ENCODE data around the gene DIPK1C. TPM values are rescaled to one million over a fixed set of nuclear protein-coding genes. Genes with fewer than 3 reads are reported as not detected.

The DIPK1C gene
- total and polyA plus RNA-seq, 2 of the 4 experiments (the other 2 are of a cell fraction) = not detected

- Histone ChIP-seq H3K36me3 (ENCODE audit: control insufficient read depth, insufficient read depth, low read length) (no peaks in the 10 kb centered on the region), H4K91ac (ENCODE audit: insufficient read depth, low read depth, low read length) (no peak overlapping the region), H3K9me3 (ENCODE audit: control insufficient read depth, insufficient read depth, low read length) (no peaks in the 10 kb centered on the region), H3K4ac (ENCODE audit: low read depth, low read length) (no peak overlapping the region), H3K4me2 (ENCODE audit: low read depth, low read length) (no peak overlapping the region), H4K8ac (ENCODE audit: low read depth in 2 of 2, low read length in 2 of 2) (no peak overlapping the region), H3K56ac (ENCODE audit: extremely low read depth, insufficient read depth, low read length) (no peak overlapping the region), H3K23ac (ENCODE audit: low read depth, low read length) (no peak overlapping the region), H3K18ac (ENCODE audit: low read depth, low read length) (no peak overlapping the region), H2BK15ac (ENCODE audit: low read depth, low read length) (no peak overlapping the region), H3K79me1 (ENCODE audit: low read depth in 1 of 2, low read length in 2 of 2) (no peaks in the 10 kb centered on the region), H4K20me1 (ENCODE audit: insufficient read depth, low read length) (no peaks in the 10 kb centered on the region), H4K5ac (ENCODE audit: low read depth, low read length) (no peak overlapping the region), H2BK120ac (ENCODE audit: low read depth, low read length) (no peak overlapping the region), H2AK9ac (replicated peaks; ENCODE audit: low read depth, low read length, poor library complexity) (no peak overlapping the region), H2BK5ac (ENCODE audit: low read depth, low read length, poor library complexity, severe bottlenecking) (no peak overlapping the region), H3K9me1 (ENCODE audit: insufficient read depth, low read length) (no peaks in the 10 kb centered on the region), H3K9ac (ENCODE audit: low read depth, low read length) (no peak overlapping the region), H3K27ac (ENCODE audit: insufficient read depth, low read length) (no peak overlapping the region), H3K27me3 (ENCODE audit: control insufficient read depth, insufficient read depth, low read length) (peaks cover 20% of the 10 kb centered on the region), H2AK5ac (ENCODE audit: low read depth, low read length) (no peak overlapping the region), H3K4me1 (ENCODE audit: control insufficient read depth, insufficient read depth, low read length) (no peaks in the 10 kb centered on the region), H3K14ac (replicated peaks; ENCODE audit: low read depth, low read length) (no peak overlapping the region), H2AFZ (replicated peaks; ENCODE audit: low read length, poor library complexity) (peak overlapping the region; percentile 41), H2BK20ac (ENCODE audit: low read depth, low read length) (no peak overlapping the region), H3K4me3 (ENCODE audit: insufficient read depth, low read depth, low read length) (no peak overlapping the region)
- 15% methylated on average over 3 of the region's 14 CpGs; no CpG with 5 or more reads in 1 of the 2 experiments for WGBS, 2 experiments (ENCODE audit: extremely low coverage in 2 of 2, insufficient read length in 1 of 2)
- DNase-seq = no peak
- ChIA-PET CTCF (no interaction called here), POLR2A (ENCODE audit: unreplicated experiment) (no interaction called here)
- TF ChIP-seq, protein P1, sequence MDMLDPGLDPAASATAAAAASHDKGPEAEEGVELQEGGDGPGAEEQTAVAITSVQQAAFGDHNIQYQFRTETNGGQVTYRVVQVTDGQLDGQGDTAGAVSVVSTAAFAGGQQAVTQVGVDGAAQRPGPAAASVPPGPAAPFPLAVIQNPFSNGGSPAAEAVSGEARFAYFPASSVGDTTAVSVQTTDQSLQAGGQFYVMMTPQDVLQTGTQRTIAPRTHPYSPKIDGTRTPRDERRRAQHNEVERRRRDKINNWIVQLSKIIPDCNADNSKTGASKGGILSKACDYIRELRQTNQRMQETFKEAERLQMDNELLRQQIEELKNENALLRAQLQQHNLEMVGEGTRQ (IDR thresholded peaks at IDR 0.05; ENCODE audit: low read depth, low read length) = no peak
- no peak for TF ChIP-seq RCOR1 (IDR thresholded peaks at IDR 0.05; ENCODE audit: insufficient replicate concordance, low read length)
- TF ChIP-seq ELK1 (IDR thresholded peaks at IDR 0.05; ENCODE audit: borderline replicate concordance, low read depth, low read length) = no peak
- no peak for TF ChIP-seq CTCF (conservative IDR thresholded peaks at IDR 0.05; ENCODE audit: low read depth, low read length)
- TF ChIP-seq MAFK (IDR thresholded peaks at IDR 0.05; ENCODE audit: low read depth, low read length) = no peak
- TF ChIP-seq BHLHE40 (IDR thresholded peaks at IDR 0.05; ENCODE audit: low read depth, low read length) = no peak
- no peak for TF ChIP-seq FOS (IDR thresholded peaks at IDR 0.05; ENCODE audit: low read depth, low read length)
- TF ChIP-seq RFX5 (IDR thresholded peaks at IDR 0.05; ENCODE audit: low read depth, low read length) = no peak
- dilution Hi-C loops (cut with HindIII; ENCODE audit: low sequenced_read_pairs, unreplicated experiment) = no loop called here
- in situ Hi-C loops (cut with MboI; ENCODE audit: low sequenced_read_pairs) = no loop called here
- ATAC-seq (ENCODE audit: low read depth) = no peak
- BruUV-seq (replicated peaks) = no TSS peak
- intact Hi-C loops (cut with micrococcal nuclease) = no loop called here
Measured at GRCh38 chr18:74445585-74445984, 11.5 kb downstream of the DIPK1C start.

Data from IMR-90 (cell line).